HepG2 (cell line): ENCODE data around the gene ACACA. TPM values are rescaled to one million over a fixed set of nuclear protein-coding genes. Genes with fewer than 3 reads are reported as not detected.

Experiments used
- CBX2 ChIP-seq, 2 experiments: fragments of 200-600 bp in 1 of 2; sonication (generic); formaldehyde crosslinking in 1 of 2; IDR thresholded peaks; 2 replicates each; pipeline versions ENCODE4 v1.7.0 to v1.8.1; 2018 to 2022; ENCODE audit warnings: low read depth in 2 of 2, low read length in 1 of 2, mild to moderate bottlenecking in 1 of 2, missing genetic modification reagents in 1 of 2
- GFI1 ChIP-seq: sonication (generic); formaldehyde crosslinking; IDR thresholded peaks from 2 replicates; pipeline ENCODE4 v1.5.0; 2020; ENCODE audit warnings: missing genetic modification reagents, mild to moderate bottlenecking, borderline replicate concordance
- HNRNPLL ChIP-seq: fragments of 200-400 bp; formaldehyde crosslinking; IDR thresholded peaks from 2 replicates; pipeline ENCODE4 v1.6.1; 2017; ENCODE audit warnings: mild to moderate bottlenecking, low read depth, low read length; ENCODE audit not compliant: poor library complexity, severe bottlenecking
- IRF2 ChIP-seq: IDR thresholded peaks from 2 replicates; pipeline ENCODE4 v1.6.1; 2018; ENCODE audit warnings: missing genetic modification reagents, missing compliant biosample characterization
- KDM2A ChIP-seq: sonication (generic); formaldehyde crosslinking; IDR thresholded peaks from 2 replicates; pipeline ENCODE4 v1.4.0; 2020; ENCODE audit warnings: low read depth, missing genetic modification reagents, borderline replicate concordance
- RARG ChIP-seq: sonication (generic); formaldehyde crosslinking; IDR thresholded peaks from 2 replicates; pipeline ENCODE4 v1.4.0; 2020; ENCODE audit warnings: low read depth, mild to moderate bottlenecking, missing genetic modification reagents
- SIX4 ChIP-seq: sonication (generic); formaldehyde crosslinking; IDR thresholded peaks from 2 replicates; pipeline ENCODE4 v1.4.0; 2020; ENCODE audit warnings: missing genetic modification reagents
- TBX2 ChIP-seq: sonication (generic); formaldehyde crosslinking; IDR thresholded peaks from 2 replicates; pipeline ENCODE4 v1.5.0; 2020; ENCODE audit warnings: missing genetic modification reagents, mild to moderate bottlenecking, borderline replicate concordance
- TFDP1 ChIP-seq: IDR thresholded peaks from 2 replicates; pipeline ENCODE4 v1.6.1; 2016; ENCODE audit warnings: missing compliant biosample characterization, missing genetic modification reagents, borderline replicate concordance
- YEATS2 ChIP-seq: sonication (generic); formaldehyde crosslinking; IDR thresholded peaks from 2 replicates; pipeline ENCODE4 v1.4.0; 2020; ENCODE audit warnings: missing genetic modification reagents, borderline replicate concordance
- ZBTB38 ChIP-seq: sonication (generic); formaldehyde crosslinking; IDR thresholded peaks from 2 replicates; pipeline ENCODE4 v1.5.1; 2020; ENCODE audit warnings: mild to moderate bottlenecking, missing genetic modification reagents
- ZMYM3 ChIP-seq: sonication (generic); formaldehyde crosslinking; IDR thresholded peaks from 2 replicates; pipeline ENCODE4 v1.5.1; 2020; ENCODE audit warnings: mild to moderate bottlenecking, missing genetic modification reagents
- ZNF10 ChIP-seq: sonication (generic); formaldehyde crosslinking; IDR thresholded peaks from 2 replicates; pipeline ENCODE4 v1.4.0; 2020; ENCODE audit warnings: mild to moderate bottlenecking, low read depth, missing genetic modification reagents, borderline replicate concordance
- ZNF253 ChIP-seq: sonication (generic); formaldehyde crosslinking; IDR thresholded peaks from 2 replicates; pipeline ENCODE4 v1.8.0; 2022; ENCODE audit warnings: mild to moderate bottlenecking, missing genetic modification reagents, borderline replicate concordance
- ZNF501 ChIP-seq: sonication (generic); formaldehyde crosslinking; IDR thresholded peaks from 2 replicates; pipeline ENCODE4 v1.5.1; 2020; ENCODE audit warnings: mild to moderate bottlenecking, moderate library complexity, missing genetic modification reagents
- ZNF563 ChIP-seq: sonication (generic); formaldehyde crosslinking; IDR thresholded peaks from 2 replicates; pipeline ENCODE4 v1.8.0; 2022; ENCODE audit warnings: mild to moderate bottlenecking, moderate library complexity, missing genetic modification reagents
- ZSCAN31 ChIP-seq: sonication (generic); formaldehyde crosslinking; IDR thresholded peaks from 2 replicates; pipeline ENCODE4 v1.5.0; 2020; ENCODE audit warnings: low read depth, mild to moderate bottlenecking, missing genetic modification reagents
- ZZZ3 ChIP-seq: sonication (generic); formaldehyde crosslinking; IDR thresholded peaks from 2 replicates; pipeline ENCODE4 v1.4.0; 2020; ENCODE audit warnings: missing genetic modification reagents, mild to moderate bottlenecking, borderline replicate concordance
- polyA plus RNA-seq, 8 experiments: library from polyadenylated mRNA; depleted of rRNA in 3 of 8; stranded (reverse) in 7 of 8; unstranded in 1 of 8; fragments of >200 nt; fragmentation: Illumina TruSeq in 4 of 8; extraction: Trizol in 4 of 8; gene quantifications; 2 replicates each; pipeline versions ENCODE4 v1.2.1 to v1.2.3, GENCODE V29; 2011 to 2016; ENCODE audit warnings: low read depth in 4 of 8, missing spikeins in 1 of 8, mixed read lengths in 1 of 8; ENCODE audit not compliant: insufficient read depth in 1 of 8
- total RNA-seq, 5 experiments: library from RNA; depleted of rRNA; stranded (reverse); fragments of >200 nt; fragmentation: Illumina TruSeq; extraction: Trizol; gene quantifications; 2 replicates each; pipeline ENCODE4 v1.2.3, GENCODE V29; 2016; ENCODE audit warnings: low read depth in 1 of 5
- TF ChIP-seq, protein P1 (sequence below): sonication (generic); formaldehyde crosslinking; IDR thresholded peaks from 2 replicates; pipeline ENCODE4 v1.4.0; 2020; ENCODE audit warnings: low read depth, missing genetic modification reagents
- TF ChIP-seq, protein P2 (sequence below): sonication (generic); formaldehyde crosslinking; IDR thresholded peaks from 2 replicates; pipeline ENCODE4 v1.8.0; 2022; ENCODE audit warnings: missing genetic modification reagents, mild to moderate bottlenecking, moderate library complexity, borderline replicate concordance

Gene ACACA
- total and polyA plus RNA-seq, 2 of the 13 experiments (the other 11 are each of a cell fraction or from before 2014, with no cell fraction given), result 39.2 to 47.2 TPM

GRCh38 chr17:37406635-37407461 is at the start of gene ACACA, which contains the start of gene TADA2A (continued):
- TF ChIP-seq, protein P1, sequence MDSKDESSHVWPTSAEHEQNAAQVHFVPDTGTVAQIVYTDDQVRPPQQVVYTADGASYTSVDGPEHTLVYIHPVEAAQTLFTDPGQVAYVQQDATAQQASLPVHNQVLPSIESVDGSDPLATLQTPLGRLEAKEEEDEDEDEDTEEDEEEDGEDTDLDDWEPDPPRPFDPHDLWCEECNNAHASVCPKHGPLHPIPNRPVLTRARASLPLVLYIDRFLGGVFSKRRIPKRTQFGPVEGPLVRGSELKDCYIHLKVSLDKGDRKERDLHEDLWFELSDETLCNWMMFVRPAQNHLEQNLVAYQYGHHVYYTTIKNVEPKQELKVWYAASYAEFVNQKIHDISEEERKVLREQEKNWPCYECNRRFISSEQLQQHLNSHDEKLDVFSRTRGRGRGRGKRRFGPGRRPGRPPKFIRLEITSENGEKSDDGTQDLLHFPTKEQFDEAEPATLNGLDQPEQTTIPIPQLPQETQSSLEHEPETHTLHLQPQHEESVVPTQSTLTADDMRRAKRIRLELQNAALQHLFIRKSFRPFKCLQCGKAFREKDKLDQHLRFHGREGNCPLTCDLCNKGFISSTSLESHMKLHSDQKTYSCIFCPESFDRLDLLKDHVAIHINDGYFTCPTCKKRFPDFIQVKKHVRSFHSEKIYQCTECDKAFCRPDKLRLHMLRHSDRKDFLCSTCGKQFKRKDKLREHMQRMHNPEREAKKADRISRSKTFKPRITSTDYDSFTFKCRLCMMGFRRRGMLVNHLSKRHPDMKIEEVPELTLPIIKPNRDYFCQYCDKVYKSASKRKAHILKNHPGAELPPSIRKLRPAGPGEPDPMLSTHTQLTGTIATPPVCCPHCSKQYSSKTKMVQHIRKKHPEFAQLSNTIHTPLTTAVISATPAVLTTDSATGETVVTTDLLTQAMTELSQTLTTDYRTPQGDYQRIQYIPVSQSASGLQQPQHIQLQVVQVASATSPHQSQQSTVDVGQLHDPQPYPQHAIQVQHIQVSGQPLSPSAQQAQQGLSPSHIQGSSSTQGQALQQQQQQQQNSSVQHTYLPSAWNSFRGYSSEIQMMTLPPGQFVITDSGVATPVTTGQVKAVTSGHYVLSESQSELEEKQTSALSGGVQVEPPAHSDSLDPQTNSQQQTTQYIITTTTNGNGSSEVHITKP (CRISPR knock-in tag), result no peak
- TF ChIP-seq YEATS2 (CRISPR knock-in tag) (peak; percentile 40; the same call in 1 of the 2 replicates), ZZZ3 (CRISPR knock-in tag) (no peak), ZNF253 (CRISPR knock-in tag) (no peak), GFI1 (CRISPR knock-in tag) (no peak), TFDP1 (CRISPR knock-in tag) (peak; percentile 89; the same call in 1 of the 2 replicates), KDM2A (CRISPR knock-in tag) (peak; percentile 68; the same call in 1 of the 2 replicates), HNRNPLL (peak; percentile 17), TBX2 (CRISPR knock-in tag) (peak; percentile 18; the same call in 1 of the 2 replicates), SIX4 (CRISPR knock-in tag) (peak; percentile 20; the same call in 1 of the 2 replicates), ZSCAN31 (CRISPR knock-in tag) (no peak), RARG (CRISPR knock-in tag) (no peak), ZNF501 (CRISPR knock-in tag) (0 out of 2 replicates have a peak, but pooled peaks have one; percentile 64), ZNF10 (no peak), ZNF563 (CRISPR knock-in tag) (peak; percentile 68; the same call in 1 of the 2 replicates), ZBTB38 (CRISPR knock-in tag) (peak; percentile 60; the same call in 1 of the 2 replicates), IRF2 (CRISPR knock-in tag) (peak; percentile 22; the same call in 1 of the 2 replicates), CBX2 (IDR thresholded peaks at IDR 0.05; ENCODE audit: low read depth, low read length) (no peak), CBX2 (CRISPR knock-in tag; IDR thresholded peaks at IDR 0.05; ENCODE audit: low read depth) (no peak), ZMYM3 (CRISPR knock-in tag) (0 out of 2 replicates have a peak, but pooled peaks have one; percentile 24)
- TF ChIP-seq, protein P2, sequence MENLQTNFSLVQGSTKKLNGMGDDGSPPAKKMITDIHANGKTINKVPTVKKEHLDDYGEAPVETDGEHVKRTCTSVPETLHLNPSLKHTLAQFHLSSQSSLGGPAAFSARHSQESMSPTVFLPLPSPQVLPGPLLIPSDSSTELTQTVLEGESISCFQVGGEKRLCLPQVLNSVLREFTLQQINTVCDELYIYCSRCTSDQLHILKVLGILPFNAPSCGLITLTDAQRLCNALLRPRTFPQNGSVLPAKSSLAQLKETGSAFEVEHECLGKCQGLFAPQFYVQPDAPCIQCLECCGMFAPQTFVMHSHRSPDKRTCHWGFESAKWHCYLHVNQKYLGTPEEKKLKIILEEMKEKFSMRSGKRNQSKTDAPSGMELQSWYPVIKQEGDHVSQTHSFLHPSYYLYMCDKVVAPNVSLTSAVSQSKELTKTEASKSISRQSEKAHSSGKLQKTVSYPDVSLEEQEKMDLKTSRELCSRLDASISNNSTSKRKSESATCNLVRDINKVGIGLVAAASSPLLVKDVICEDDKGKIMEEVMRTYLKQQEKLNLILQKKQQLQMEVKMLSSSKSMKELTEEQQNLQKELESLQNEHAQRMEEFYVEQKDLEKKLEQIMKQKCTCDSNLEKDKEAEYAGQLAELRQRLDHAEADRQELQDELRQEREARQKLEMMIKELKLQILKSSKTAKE (CRISPR knock-in tag), result no peak
